Measurements from ENCODE around the gene DUOX1.

DUOX1 gene

DNA sequence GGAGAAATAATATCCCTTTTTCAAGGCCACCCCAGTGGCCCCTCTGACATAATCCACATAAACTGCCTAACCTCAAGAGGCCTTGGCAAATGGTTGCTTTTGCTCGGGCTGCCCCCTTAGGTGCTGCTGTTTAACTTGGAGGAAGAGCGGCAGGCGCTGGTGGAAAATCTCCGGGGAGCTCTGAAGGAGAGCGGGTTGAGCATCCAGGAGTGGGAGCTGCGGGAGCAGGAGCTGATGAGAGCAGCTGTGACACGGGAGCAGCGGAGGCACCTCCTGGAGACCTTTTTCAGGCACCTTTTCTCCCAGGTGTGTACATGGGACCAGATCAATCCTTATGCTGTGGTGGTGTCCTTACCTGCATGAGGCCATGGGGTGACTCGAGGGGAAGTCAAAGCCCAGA lies 15.0 kb downstream of the DUOX1 start:
- DNase-seq: no peak

GRCh38 chr15:45146405-45146804 lies 16.6 kb downstream of the DUOX1 start:
- DNase-seq: no peak

GRCh38 chr15:45147606-45148005 lies 17.8 kb downstream of the DUOX1 start:
- no peak for DNase-seq

- no peak for DNase-seq
These were observed 18.6 kb downstream of the DUOX1 start for GRCh38 chr15:45148076-45149059.

GRCh38 chr15:45149060-45149459 lies 19.3 kb downstream of the DUOX1 start:
- no peak for DNase-seq

- no peak for DNase-seq
These were observed 20.7 kb downstream of the DUOX1 start for GRCh38 chr15:45150481-45150880.

DNA sequence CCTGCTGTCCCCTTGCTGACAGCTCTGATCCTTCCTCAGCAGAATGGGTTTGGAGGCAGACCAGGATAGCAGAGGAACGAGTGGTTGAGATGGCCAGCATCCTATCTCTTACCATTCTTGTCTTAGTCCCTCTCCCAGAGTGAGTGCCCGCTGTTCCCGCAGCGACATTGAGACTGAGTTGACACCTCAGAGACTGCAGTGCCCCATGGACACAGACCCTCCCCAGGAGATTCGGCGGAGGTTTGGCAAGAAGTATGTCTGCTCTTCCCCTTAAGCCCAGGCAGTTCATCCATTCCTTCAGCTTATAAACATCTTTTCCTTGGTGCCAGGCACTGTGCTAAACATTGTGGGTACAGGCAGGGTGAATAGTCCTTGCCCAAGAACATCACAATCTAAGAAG lies 21.2 kb downstream of the DUOX1 start:
- no peak for DNase-seq

GRCh38 chr15:45151998-45152828 lies 22.4 kb downstream of the DUOX1 start:
- DNase-seq: no peak

DNA sequence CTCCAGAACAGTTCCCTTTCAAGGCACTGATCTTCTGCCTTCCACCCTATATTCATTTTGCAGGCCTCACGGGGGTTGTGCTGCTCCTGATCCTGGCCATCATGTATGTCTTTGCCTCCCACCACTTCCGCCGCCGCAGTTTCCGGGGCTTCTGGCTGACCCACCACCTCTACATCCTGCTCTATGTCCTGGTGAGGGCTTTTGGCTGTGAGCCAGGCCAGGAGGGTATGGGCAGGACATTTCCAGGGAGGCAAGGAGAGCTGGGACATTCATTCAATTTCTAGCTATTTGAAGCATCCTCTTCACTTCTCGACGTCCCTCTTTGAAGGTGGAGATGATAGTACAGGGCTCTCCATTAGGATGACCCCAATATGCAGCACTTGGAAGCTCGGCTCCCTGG lies 25.9 kb downstream of the DUOX1 start:
- DNase-seq: no peak

DNA sequence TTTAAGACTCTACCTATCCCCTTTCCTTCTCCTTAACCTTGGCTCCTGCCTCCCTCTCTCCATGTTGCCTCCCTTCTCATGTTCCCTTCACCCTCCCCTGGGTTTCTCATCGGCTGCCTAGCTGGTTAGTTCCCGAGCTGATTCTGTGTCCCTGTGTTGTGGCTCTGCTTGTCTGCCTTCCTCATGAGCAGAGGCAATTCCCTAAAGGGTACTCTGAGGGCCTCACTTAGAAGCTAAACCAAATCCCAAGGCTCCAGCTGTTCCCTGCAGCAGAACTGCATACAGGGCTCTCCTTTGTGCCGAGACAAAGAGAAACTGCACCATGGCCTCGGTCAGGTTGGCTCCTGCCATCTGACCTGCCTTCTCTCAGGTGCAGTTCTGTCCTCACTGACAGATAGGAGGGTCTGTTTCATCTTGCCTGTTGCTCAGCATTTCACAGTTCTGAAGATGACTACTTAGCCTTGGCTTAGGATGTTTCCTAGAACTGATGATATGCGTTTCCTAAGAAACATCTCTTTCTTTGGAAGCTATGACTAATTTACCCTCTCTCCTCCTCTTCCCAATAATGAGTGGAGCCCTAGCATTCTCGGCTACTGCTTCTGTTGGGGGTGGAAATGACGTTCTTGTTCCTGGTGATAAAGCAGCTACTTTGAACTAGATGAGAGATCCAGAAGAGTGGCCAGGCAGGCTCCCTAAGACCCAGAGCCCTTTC lies 27.1 kb downstream of the DUOX1 start:
- no peak for DNase-seq

DNA sequence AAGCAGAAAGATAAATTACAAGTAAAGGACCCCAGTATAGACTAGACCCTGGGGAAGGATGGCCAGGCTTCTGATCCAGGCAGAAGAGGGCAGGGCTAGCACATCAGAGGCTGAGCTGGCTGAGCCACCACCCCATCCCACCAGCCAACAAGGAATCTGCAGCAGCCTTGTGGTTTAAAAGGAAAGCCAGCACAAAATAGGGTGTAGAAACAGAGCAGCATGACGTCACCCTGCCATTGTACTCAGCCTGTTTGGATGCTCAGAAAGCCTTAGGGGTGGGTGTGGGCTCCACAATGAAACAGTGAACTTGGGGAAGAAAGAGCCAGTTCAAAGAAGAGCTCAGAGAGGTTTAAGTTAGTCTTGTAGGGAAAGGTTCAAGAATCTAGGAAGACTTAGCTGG lies 28.2 kb downstream of the DUOX1 start:
- no peak for DNase-seq

DNA sequence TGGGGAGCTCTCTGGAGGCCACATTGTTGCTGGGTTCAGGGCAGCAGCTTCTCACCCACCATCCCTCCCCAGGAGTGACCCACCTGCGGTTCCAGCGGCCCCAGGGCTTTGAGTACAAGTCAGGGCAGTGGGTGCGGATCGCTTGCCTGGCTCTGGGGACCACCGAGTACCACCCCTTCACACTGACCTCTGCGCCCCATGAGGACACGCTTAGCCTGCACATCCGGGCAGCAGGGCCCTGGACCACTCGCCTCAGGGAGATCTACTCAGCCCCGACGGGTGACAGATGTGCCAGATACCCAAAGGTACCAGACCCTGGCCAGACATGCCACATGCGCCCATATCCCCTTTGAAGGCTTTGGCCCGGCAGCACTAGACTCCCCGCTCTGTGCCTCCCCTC lies 31.9 kb downstream of the DUOX1 start:
- no peak for DNase-seq

GRCh38 chr15:45162771-45163507 lies 33.1 kb downstream of the DUOX1 start:
- peak; percentile 72 for DNase-seq

GRCh38 chr15:45163508-45163856 lies 33.7 kb downstream of the DUOX1 start:
- DNase-seq: no peak

DNA sequence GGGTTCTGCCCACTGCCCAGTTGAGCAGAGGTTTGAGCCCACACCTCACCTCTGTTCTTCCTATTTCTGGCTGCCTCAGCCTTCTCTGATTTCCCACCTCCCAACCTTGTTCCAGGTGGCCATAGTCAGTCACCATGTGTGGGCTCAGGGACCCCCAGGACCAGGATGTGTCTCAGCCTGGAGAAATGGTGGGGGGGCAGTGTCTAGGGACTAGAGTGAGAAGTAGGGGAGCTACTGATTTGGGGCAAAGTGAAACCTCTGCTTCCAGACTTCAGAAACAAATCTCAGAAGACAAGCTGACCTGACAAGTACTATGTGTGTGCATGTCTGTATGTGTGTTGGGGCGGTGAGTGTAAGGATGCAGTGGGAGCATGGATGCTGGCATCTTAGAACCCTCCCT lies 35.1 kb downstream of the DUOX1 start:
- no peak for DNase-seq

- DNase-seq: no peak
These were observed 35.7 kb downstream of the DUOX1 start for GRCh38 chr15:45165536-45165935.

- DNase-seq: peak; percentile 58
These were observed 37.2 kb downstream of the DUOX1 start for GRCh38 chr15:45166834-45167630.

GRCh38 chr15:45167631-45168205 lies 37.9 kb downstream of the DUOX1 start:
- DNase-seq: no peak

GRCh38 chr15:45168286-45168685 lies 38.5 kb downstream of the DUOX1 start:
- no peak for DNase-seq

GRCh38 chr15:45168751-45169551 lies 39.2 kb downstream of the DUOX1 start:
- DNase-seq: no peak

Data from NCI-H1694 treated with DMSO at 0.1 percent for 48 hours (cell line).